HepG2 (cell line): Measurements from ENCODE around the gene CSN3.
"Not testable (repeated sequence)": the region's sequence is repeated elsewhere in the genome, so short reads cannot be mapped to it uniquely, and the experiment has no call there.

Source experiments
- EZH2 ChIP-seq: conservative IDR thresholded peaks from 2 replicates; pipeline ENCODE4 v1.6.1; 2012; ENCODE audit warnings: mild to moderate bottlenecking, low read depth, low read length, moderate library complexity
- HDAC6 ChIP-seq: fragments of 200-600 bp; sonication (generic); IDR thresholded peaks from 2 replicates; pipeline ENCODE4 v1.7.0; 2017; ENCODE audit warnings: mild to moderate bottlenecking, antibody characterized with exemption, low read length, low read depth
- HMG20A ChIP-seq: IDR thresholded peaks from 2 replicates; pipeline ENCODE4 v1.6.1; 2016; ENCODE audit warnings: borderline replicate concordance
- MAFK ChIP-seq, 2 experiments: IDR thresholded peaks in 1 of 2; conservative IDR thresholded peaks in 1 of 2; 2 replicates each; pipeline ENCODE4 v1.6.1; 2011; ENCODE audit warnings: improper control_type of control experiment in 2 of 2, low read length in 2 of 2
- PBX3 ChIP-seq: sonication (generic); formaldehyde crosslinking; IDR thresholded peaks from 2 replicates; pipeline ENCODE4 v1.8.1; 2023; ENCODE audit warnings: missing genetic modification reagents, inconsistent platforms, borderline replicate concordance
- ZNF749 ChIP-seq: sonication (generic); formaldehyde crosslinking; IDR thresholded peaks from 2 replicates; pipeline ENCODE4 v1.8.0; 2022; ENCODE audit warnings: mild to moderate bottlenecking, missing genetic modification reagents, moderate library complexity, borderline replicate concordance
- ZNF773 ChIP-seq: sonication (generic); formaldehyde crosslinking; IDR thresholded peaks from 2 replicates; pipeline ENCODE4 v1.4.0; 2020; ENCODE audit warnings: missing genetic modification reagents, borderline replicate concordance

GRCh38 chr4:70221818-70222217 lies 20.6 kb upstream of the CSN3 start:
- not testable (repeated sequence) for TF ChIP-seq HMG20A (CRISPR knock-in tag); ZNF773 (CRISPR knock-in tag); PBX3 (CRISPR knock-in tag); ZNF749; EZH2; HDAC6; MAFK (conservative IDR thresholded peaks at IDR 0.05 in 1 of 2, IDR thresholded peaks at IDR 0.05 in 1 of 2; ENCODE audit: low read length in 2 of 2)
